ENCODE results near the gene PDILT. TPM values are rescaled to one million over a fixed set of nuclear protein-coding genes. Genes with fewer than 3 reads are reported as not detected.

The PDILT gene
- total and polyA plus RNA-seq, 2 donors (not counting 3 experiments of a cell fraction or from before 2014, with no cell fraction given) = not detected

GRCh38 chr16:20311548-20311947 lies 93.0 kb downstream of the PDILT start:
- H3K9me3 ChIP-seq (replicated peaks; ENCODE audit: control insufficient read depth, insufficient read depth, low read length) = no peaks in the 10 kb centered on the region
- FAIRE-seq = no peak
- intact Hi-C loops (cut with micrococcal nuclease) = no loop called here
- no peaks in the 10 kb centered on the region for H3K4me1 ChIP-seq (ENCODE audit: control insufficient read depth, extremely low read depth, insufficient read depth, low read length)
- H3K36me3 ChIP-seq (ENCODE audit: control insufficient read depth in 2 of 2, extremely low read depth in 1 of 2, insufficient read depth in 2 of 2, low read length in 2 of 2) = no peaks in the 10 kb centered on the region
- ChIA-PET POLR2A (no interaction called here), CTCF (no interaction called here)
- H3K9me1 ChIP-seq (replicated peaks; ENCODE audit: control insufficient read depth, extremely low read depth, insufficient read depth, low read length) = no peaks in the 10 kb centered on the region
- no peaks in the 10 kb centered on the region for H3K79me2 ChIP-seq (ENCODE audit: control insufficient read depth, insufficient read depth, low read length)
- H2AFZ ChIP-seq (ENCODE audit: low read depth, low read length) = no peak overlapping the region
- no peak for DNase-seq (ENCODE audit: low read depth, low spot score)
- no peak overlapping the region for H3K4me2 ChIP-seq (ENCODE audit: insufficient read depth, low read length)
- TF ChIP-seq EZH2 (IDR thresholded peaks at IDR 0.05; ENCODE audit: borderline replicate concordance, low read depth, low read length, severe bottlenecking) = no peak
- no peak for TF ChIP-seq MYC (IDR thresholded peaks at IDR 0.05; ENCODE audit: low read depth, low read length)
- no peak for TF ChIP-seq GATA2 (IDR thresholded peaks at IDR 0.05; ENCODE audit: insufficient read depth, insufficient read length, low read depth, low read length)
- no peak for TF ChIP-seq POLR2AphosphoS5 (IDR thresholded peaks at IDR 0.05; ENCODE audit: insufficient read depth, low read depth, low read length)
- TF ChIP-seq FOS (IDR thresholded peaks at IDR 0.05; ENCODE audit: borderline replicate concordance, insufficient read depth, low read length) = no peak
- no peak for TF ChIP-seq JUN (IDR thresholded peaks at IDR 0.05; ENCODE audit: borderline replicate concordance, insufficient read depth, insufficient read length, low read depth)
- no peak for TF ChIP-seq MAX (IDR thresholded peaks at IDR 0.05; ENCODE audit: insufficient read depth, insufficient read length)
- no peak for TF ChIP-seq POLR2A (IDR thresholded peaks at IDR 0.05; ENCODE audit: low read depth, low read length)
- TF ChIP-seq, protein P1, sequence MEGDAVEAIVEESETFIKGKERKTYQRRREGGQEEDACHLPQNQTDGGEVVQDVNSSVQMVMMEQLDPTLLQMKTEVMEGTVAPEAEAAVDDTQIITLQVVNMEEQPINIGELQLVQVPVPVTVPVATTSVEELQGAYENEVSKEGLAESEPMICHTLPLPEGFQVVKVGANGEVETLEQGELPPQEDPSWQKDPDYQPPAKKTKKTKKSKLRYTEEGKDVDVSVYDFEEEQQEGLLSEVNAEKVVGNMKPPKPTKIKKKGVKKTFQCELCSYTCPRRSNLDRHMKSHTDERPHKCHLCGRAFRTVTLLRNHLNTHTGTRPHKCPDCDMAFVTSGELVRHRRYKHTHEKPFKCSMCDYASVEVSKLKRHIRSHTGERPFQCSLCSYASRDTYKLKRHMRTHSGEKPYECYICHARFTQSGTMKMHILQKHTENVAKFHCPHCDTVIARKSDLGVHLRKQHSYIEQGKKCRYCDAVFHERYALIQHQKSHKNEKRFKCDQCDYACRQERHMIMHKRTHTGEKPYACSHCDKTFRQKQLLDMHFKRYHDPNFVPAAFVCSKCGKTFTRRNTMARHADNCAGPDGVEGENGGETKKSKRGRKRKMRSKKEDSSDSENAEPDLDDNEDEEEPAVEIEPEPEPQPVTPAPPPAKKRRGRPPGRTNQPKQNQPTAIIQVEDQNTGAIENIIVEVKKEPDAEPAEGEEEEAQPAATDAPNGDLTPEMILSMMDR (IDR thresholded peaks at IDR 0.05; ENCODE audit: extremely low read depth in 1 of 2, insufficient read depth in 1 of 2, low read depth in 1 of 2, low read length in 2 of 2) = no peak
- H3K27ac ChIP-seq (ENCODE audit: insufficient read depth, low read depth, low read length) = no peak overlapping the region
- H3K27me3 ChIP-seq (ENCODE audit: control insufficient read depth in 2 of 2, insufficient read depth in 2 of 2, low read length in 2 of 2) = no peaks in the 10 kb centered on the region
- H3K9ac ChIP-seq (replicated peaks; ENCODE audit: extremely low read depth, insufficient read depth, low read length) = no peak overlapping the region
- no peaks in the 10 kb centered on the region for H4K20me1 ChIP-seq (replicated peaks; ENCODE audit: control insufficient read depth, extremely low read depth, insufficient read depth, low read length)
- no peak overlapping the region for H3K4me3 ChIP-seq (replicated peaks in 1 of 3; ENCODE audit: insufficient read depth in 1 of 3, low read depth in 1 of 3, low read length in 3 of 3)
- BruUV-seq (replicated peaks) = no TSS peak
- dilution Hi-C loops (cut with MboI; ENCODE audit: extremely low pct_ligation_motif_present, low sequenced_read_pairs) = no loop called here

All from endothelial cell of umbilical vein (primary cell).